Karpas-422 (cell line): ENCODE results near the gene FOLR1. TPM values are rescaled to one million over a fixed set of nuclear protein-coding genes. Genes with fewer than 3 reads are reported as not detected.
"Not testable (repeated sequence)": the region's sequence is repeated elsewhere in the genome, so short reads cannot be mapped to it uniquely, and the experiment has no call there.

ENCODE experiments used
- DNase-seq: peaks from one replicate; pipeline ENCODE4 v3.0.0-alpha.2; 2015
- H2AFZ ChIP-seq: fragments of 200-600 bp; sonication (generic); 2 replicates; pipeline ENCODE4 v1.6.1; 2014; ENCODE audit warnings: antibody characterized with exemption, low read length, mixed read lengths
- H3K27ac ChIP-seq: fragments of 200-600 bp; sonication (generic); 2 replicates; pipeline ENCODE4 v1.5.1; 2014; ENCODE audit warnings: mild to moderate bottlenecking, low read length, moderate library complexity
- H3K27me3 ChIP-seq: fragments of 200-600 bp; sonication (generic); 2 replicates; pipeline ENCODE4 v1.6.1; 2014; ENCODE audit warnings: low read length, mixed read lengths
- H3K36me3 ChIP-seq: fragments of 200-600 bp; sonication (generic); 2 replicates; pipeline ENCODE4 v1.6.1; 2014; ENCODE audit warnings: low read length, mixed read lengths; ENCODE audit not compliant: insufficient read depth
- H3K4me1 ChIP-seq: fragments of 200-600 bp; sonication (generic); 2 replicates; pipeline ENCODE4 v1.6.1; 2014; ENCODE audit warnings: mild to moderate bottlenecking, low read length, mixed read lengths
- H3K4me2 ChIP-seq: fragments of 200-600 bp; sonication (generic); 2 replicates; pipeline ENCODE4 v1.6.1; 2014; ENCODE audit warnings: low read length, low read depth, mild to moderate bottlenecking; ENCODE audit not compliant: poor library complexity, severe bottlenecking
- H3K4me3 ChIP-seq: fragments of 200-600 bp; sonication (generic); 2 replicates; pipeline ENCODE4 v1.5.1; 2014; ENCODE audit warnings: mild to moderate bottlenecking, antibody characterized with exemption, low read length, mixed read lengths
- H3K79me2 ChIP-seq: fragments of 200-600 bp; sonication (generic); 2 replicates; pipeline ENCODE4 v1.6.1; 2014; ENCODE audit warnings: mild to moderate bottlenecking, low read length, mixed read lengths
- H3K9ac ChIP-seq: fragments of 200-600 bp; sonication (generic); 2 replicates; pipeline ENCODE4 v1.6.0; 2014; ENCODE audit warnings: low read length
- H3K9me2 ChIP-seq: fragments of 200-600 bp; sonication (generic), shearing (Covaris generic); replicated peaks from 2 replicates; pipeline ENCODE4 v1.6.0; 2014; ENCODE audit warnings: mild to moderate bottlenecking, low read length, moderate library complexity; ENCODE audit not compliant: insufficient read depth
- H3K9me3 ChIP-seq: fragments of 300-700, 200-600 bp; sonication (generic); 2 replicates; pipeline ENCODE4 v1.6.1; 2014; ENCODE audit warnings: low read length, mixed read lengths
- H4K20me1 ChIP-seq: fragments of 200-600 bp; sonication (generic); 2 replicates; pipeline ENCODE4 v1.6.1; 2014; ENCODE audit warnings: mild to moderate bottlenecking, antibody characterized with exemption, low read length, low read depth; ENCODE audit not compliant: insufficient read depth
- total RNA-seq: library from RNA; depleted of rRNA; stranded (reverse); fragments of >200 nt; shearing (Covaris generic); gene quantifications from 2 replicates; pipeline ENCODE4 v1.2.3, GENCODE V29; 2014; ENCODE audit warnings: low replicate concordance; rRNA removed

The FOLR1 gene
- not detected in 2 replicates for total RNA-seq

DNA sequence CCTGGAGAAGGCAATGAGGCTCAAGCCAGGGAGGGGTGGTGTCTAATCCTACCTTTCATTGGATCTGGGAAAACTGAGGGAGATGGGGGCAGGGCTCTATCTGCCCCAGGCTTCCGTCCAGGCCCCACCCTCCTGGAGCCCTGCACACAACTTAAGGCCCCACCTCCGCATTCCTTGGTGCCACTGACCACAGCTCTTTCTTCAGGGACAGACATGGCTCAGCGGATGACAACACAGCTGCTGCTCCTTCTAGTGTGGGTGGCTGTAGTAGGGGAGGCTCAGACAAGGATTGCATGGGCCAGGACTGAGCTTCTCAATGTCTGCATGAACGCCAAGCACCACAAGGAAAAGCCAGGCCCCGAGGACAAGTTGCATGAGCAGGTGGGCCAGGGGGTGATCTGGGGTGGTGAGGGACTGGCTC lies at the start of gene FOLR1:
FOLR1 (plus strand) TSS at position 180 of the 421 bp plus-strand sequence; CDS start at position 214, 34 bp downstream.
- DNase-seq: no peak
- no peak within 1 kb of the TSS for H3K9ac ChIP-seq
- no peak within 1 kb of the TSS for H2AFZ ChIP-seq
- no peak within 1 kb of the TSS for H3K4me2 ChIP-seq
- no peaks in the 10 kb centered on the region for H3K9me2 ChIP-seq
- no peaks in the 10 kb centered on the region for H3K36me3 ChIP-seq
- no peaks in the 10 kb centered on the region for H3K4me1 ChIP-seq
- H4K20me1 ChIP-seq: no peaks in the 10 kb centered on the region
- no peak within 1 kb of the TSS for H3K4me3 ChIP-seq
- no peaks in the 10 kb centered on the region for H3K9me3 ChIP-seq
- no peaks in the 10 kb centered on the region for H3K79me2 ChIP-seq
- no peak within 1 kb of the TSS for H3K27ac ChIP-seq
- no peaks in the 10 kb centered on the region for H3K27me3 ChIP-seq

DNA sequence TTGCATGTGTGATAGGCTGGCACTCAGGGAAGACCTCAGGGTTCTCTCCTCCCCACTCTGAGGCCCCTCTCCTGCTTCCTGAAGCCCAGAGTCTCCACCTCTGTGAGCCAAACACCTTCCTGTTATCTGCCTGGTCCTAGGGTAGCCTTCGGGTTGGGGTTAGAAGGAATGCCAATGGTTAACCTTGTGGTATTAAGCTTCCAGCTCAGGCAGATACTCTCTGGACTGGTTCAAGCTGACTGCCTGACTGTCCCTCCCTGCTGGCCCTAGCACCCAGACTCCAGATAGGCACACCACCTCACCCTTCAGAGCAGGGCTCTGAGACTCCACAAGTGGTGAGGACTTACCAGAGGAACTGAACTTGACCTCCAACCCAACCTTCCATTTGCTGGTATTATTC lies 49.4 kb upstream of the FOLR1 start:
- not testable (repeated sequence) for H3K9me3 ChIP-seq, H3K4me1 ChIP-seq, DNase-seq, H3K9me2 ChIP-seq, H4K20me1 ChIP-seq, H2AFZ ChIP-seq, H3K27ac ChIP-seq, H3K36me3 ChIP-seq, H3K4me2 ChIP-seq, H3K79me2 ChIP-seq, H3K27me3 ChIP-seq, H3K9ac ChIP-seq, H3K4me3 ChIP-seq

DNA sequence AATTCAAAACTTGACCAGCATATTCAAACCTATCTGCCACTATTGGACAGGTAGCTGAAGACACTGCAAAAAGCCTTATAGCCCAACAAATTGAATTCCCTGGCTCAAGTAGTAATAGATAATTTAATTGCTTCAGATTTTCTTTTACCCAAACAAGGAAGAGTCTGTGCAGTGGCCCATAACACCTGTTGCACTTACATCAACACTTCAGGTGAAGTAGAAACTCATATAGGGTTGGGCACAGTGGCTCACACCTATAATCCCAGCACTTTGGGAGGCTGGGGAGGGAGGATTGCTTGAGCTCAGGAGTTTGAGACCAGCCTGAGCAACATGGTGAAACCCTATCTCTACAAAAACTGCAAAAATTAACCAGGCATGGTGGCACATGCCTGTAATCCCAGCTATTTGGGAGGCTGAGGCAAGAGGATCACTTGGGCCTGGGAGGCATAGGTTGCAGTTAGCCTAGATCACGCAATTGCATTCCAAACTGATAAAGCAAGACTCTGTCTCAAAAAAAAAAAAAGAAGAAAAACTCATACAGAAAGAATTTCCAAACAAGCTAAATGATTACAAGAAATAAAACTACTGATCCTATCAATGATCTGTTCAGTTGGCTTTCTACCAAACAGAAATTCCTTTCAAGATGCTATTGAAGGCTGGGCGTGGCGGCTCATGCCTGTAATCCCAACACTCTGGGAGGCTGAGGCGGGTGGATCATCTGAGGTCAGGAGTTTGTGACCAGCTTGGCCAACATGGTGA lies 47.0 kb upstream of the FOLR1 start:
- H3K27ac ChIP-seq: no peak overlapping the region
- H4K20me1 ChIP-seq: no peaks in the 10 kb centered on the region
- no peaks in the 10 kb centered on the region for H3K9me2 ChIP-seq
- no peak overlapping the region for H3K9ac ChIP-seq
- H2AFZ ChIP-seq: no peak overlapping the region
- no peak overlapping the region for H3K4me3 ChIP-seq
- no peaks in the 10 kb centered on the region for H3K27me3 ChIP-seq
- peaks cover 6% of the 10 kb centered on the region; the same call in 1 of the 2 replicates for H3K4me1 ChIP-seq
- H3K36me3 ChIP-seq: no peaks in the 10 kb centered on the region
- DNase-seq: no peak
- no peaks in the 10 kb centered on the region for H3K79me2 ChIP-seq
- H3K4me2 ChIP-seq: no peak overlapping the region
- no peaks in the 10 kb centered on the region for H3K9me3 ChIP-seq

DNA sequence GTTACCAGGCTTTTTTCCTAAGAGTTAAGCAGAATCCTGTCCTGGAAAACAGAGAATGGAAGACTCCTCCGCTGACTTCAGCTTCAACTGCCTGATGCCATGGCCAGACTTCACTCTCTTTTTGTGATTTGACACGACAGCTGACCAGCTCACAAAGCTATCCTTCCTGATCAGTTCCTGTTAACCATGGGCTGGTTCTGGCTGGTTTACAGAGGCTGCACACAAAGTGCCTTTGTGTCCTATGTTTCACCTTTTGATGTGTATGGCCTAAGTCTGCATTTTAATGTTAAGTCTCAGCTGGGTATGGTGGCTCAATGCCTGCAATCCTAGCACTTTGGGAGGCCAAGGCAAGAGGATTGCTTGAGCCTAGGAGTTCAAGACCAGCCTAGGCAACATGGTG lies 45.3 kb upstream of the FOLR1 start:
- H3K9me2 ChIP-seq: no peaks in the 10 kb centered on the region

DNA sequence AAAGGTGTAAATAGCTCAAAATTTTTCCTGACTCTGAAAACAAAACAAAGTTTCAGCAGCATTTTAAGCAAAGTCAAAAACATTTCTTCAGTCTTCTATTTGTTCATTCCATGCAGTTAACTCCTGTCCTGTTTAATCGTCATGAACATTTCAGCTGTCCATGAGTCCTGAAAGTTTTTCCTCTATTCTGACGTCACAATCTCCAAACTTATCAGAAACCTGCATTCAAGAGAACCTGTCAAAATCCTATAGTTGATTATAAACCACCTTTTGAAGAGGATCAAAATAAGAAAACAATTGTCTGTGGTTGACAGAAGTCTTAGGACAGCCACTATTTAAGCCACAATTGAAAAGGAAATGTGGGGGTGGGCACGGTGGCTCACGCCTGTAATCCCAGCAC lies 41.1 kb upstream of the FOLR1 start:
- Histone ChIP-seq H3K9me2 (no peaks in the 10 kb centered on the region), H3K4me3 (no peak overlapping the region), H3K4me1 (no peaks in the 10 kb centered on the region), H3K79me2 (no peaks in the 10 kb centered on the region), H3K27me3 (no peaks in the 10 kb centered on the region), H2AFZ (no peak overlapping the region), H3K9ac (no peak overlapping the region), H3K27ac (no peak overlapping the region), H3K36me3 (no peaks in the 10 kb centered on the region), H4K20me1 (no peaks in the 10 kb centered on the region), H3K4me2 (no peak overlapping the region), H3K9me3 (no peaks in the 10 kb centered on the region)
- DNase-seq: no peak

More for the DNA sequence above, 45.3 kb upstream of the FOLR1 start:
- Histone ChIP-seq H3K36me3 (no peaks in the 10 kb centered on the region), H3K27ac (no peak overlapping the region), H3K9ac (no peak overlapping the region), H2AFZ (no peak overlapping the region), H3K27me3 (no peaks in the 10 kb centered on the region), H4K20me1 (no peaks in the 10 kb centered on the region), H3K4me1 (peaks cover 6% of the 10 kb centered on the region; the same call in 1 of the 2 replicates), H3K4me3 (no peak overlapping the region), H3K4me2 (no peak overlapping the region), H3K9me3 (no peaks in the 10 kb centered on the region), H3K79me2 (no peaks in the 10 kb centered on the region)
- no peak for DNase-seq

DNA sequence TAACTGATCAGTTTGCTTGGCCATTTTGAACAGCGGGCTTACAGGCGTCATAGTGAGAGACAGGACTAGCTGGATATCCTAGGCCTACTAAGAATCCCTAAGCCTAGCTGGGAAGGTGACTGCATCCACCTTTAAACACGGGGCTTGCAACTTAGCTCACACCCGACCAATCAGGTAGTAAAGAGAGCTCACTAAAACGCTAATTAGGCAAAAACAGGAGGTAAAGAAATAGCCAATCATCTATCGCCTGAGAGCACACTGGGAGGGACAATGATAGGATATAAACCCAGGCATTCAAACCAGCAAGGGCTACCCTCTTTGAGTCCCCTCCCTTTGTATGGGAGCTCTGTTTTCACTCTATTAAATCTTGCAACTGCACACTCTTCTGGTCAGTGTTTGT lies 38.1 kb upstream of the FOLR1 start:
- not testable (repeated sequence) for DNase-seq, H3K27me3 ChIP-seq, H2AFZ ChIP-seq

DNA sequence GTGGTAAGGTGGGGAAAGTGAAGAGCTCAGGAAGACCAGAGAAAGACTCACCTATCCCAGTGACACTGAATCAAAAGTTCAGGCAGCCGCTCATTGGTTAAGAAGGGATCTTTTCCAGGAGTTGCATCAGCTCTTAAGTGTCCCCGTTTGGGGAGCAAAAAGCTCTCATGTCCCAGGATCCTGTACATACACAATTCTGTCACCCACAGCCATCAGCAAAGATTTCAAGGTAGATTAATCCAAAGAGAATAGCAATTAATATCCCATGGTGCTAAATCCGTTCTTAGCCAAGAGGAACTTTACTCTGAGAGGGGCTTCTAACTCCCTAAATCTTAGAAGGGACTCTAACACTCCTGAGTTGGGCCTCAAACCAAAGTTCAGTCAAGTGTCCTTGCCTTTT lies 37.1 kb upstream of the FOLR1 start:
- H3K9me2 ChIP-seq: no peaks in the 10 kb centered on the region
- no peaks in the 10 kb centered on the region for H3K27me3 ChIP-seq
- no peak overlapping the region for H3K9ac ChIP-seq
- H3K36me3 ChIP-seq: no peaks in the 10 kb centered on the region
- no peak overlapping the region for H3K27ac ChIP-seq
- no peaks in the 10 kb centered on the region for H3K4me1 ChIP-seq
- H2AFZ ChIP-seq: no peak overlapping the region
- H3K4me3 ChIP-seq: no peak overlapping the region
- no peaks in the 10 kb centered on the region for H3K79me2 ChIP-seq
- DNase-seq: no peak
- no peaks in the 10 kb centered on the region for H4K20me1 ChIP-seq
- H3K9me3 ChIP-seq: no peaks in the 10 kb centered on the region
- H3K4me2 ChIP-seq: no peak overlapping the region

More for the DNA sequence above, 38.1 kb upstream of the FOLR1 start:
- not testable (repeated sequence) for H3K4me1 ChIP-seq, H3K9me3 ChIP-seq, H3K9ac ChIP-seq, H3K4me3 ChIP-seq, H3K4me2 ChIP-seq, H4K20me1 ChIP-seq, H3K36me3 ChIP-seq, H3K9me2 ChIP-seq, H3K79me2 ChIP-seq, H3K27ac ChIP-seq

DNA sequence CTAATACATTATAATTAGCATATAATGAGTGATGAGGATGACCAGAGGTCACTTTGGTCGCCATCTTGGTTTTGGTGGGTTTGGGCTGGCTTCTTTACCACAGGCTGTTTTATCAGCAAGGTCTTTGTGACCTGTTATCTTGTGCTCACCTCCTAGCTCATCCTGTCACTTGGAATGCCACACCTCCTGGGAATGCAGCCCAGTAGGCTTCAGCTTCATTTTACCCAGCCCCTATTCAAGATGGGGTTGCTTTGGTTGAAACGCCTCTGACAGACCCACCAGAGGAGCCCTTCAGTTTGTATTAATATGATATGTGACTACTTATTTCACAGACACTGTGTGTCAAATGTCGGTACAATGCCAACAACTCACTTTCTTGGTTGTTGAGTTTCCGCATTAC lies 36.2 kb upstream of the FOLR1 start:
- H3K27me3 ChIP-seq: no peaks in the 10 kb centered on the region
- no peak for DNase-seq
- no peak overlapping the region for H2AFZ ChIP-seq
- no peak overlapping the region for H3K4me2 ChIP-seq
- no peaks in the 10 kb centered on the region for H3K4me1 ChIP-seq
- H4K20me1 ChIP-seq: no peaks in the 10 kb centered on the region
- H3K79me2 ChIP-seq: no peaks in the 10 kb centered on the region
- H3K9me2 ChIP-seq: no peaks in the 10 kb centered on the region
- no peaks in the 10 kb centered on the region for H3K9me3 ChIP-seq
- no peak overlapping the region for H3K4me3 ChIP-seq
- H3K9ac ChIP-seq: no peak overlapping the region
- H3K27ac ChIP-seq: no peak overlapping the region
- no peaks in the 10 kb centered on the region for H3K36me3 ChIP-seq
